Liver (tissue), 9 donors: Measurements from ENCODE around the gene RUNX1. TPM values are rescaled to one million over a fixed set of nuclear protein-coding genes. Genes with fewer than 3 reads are reported as not detected.

Source experiments
- DNase-seq: peaks from one replicate; pipeline ENCODE4 v3.0.0-alpha.2; 2017; ENCODE audit warnings: low spot score
- H3K27ac ChIP-seq, 2 donors: one replicate each; pipeline ENCODE4 v1.7.0; 2013; ENCODE audit warnings: inconsistent platforms in 2 of 2, low read length in 2 of 2, control low read depth in 1 of 2, low read depth in 1 of 2, mild to moderate bottlenecking in 1 of 2
- H3K27me3 ChIP-seq, 4 donors: one replicate each; pipeline versions ENCODE4 v1.6.1 to v1.7.0; 2013; ENCODE audit warnings: low read length in 3 of 4, inconsistent platforms in 1 of 4, mild to moderate bottlenecking in 1 of 4, moderate library complexity in 1 of 4; ENCODE audit not compliant: control insufficient read depth in 4 of 4, insufficient read depth in 4 of 4
- H3K36me3 ChIP-seq, 4 donors: one replicate each; pipeline versions ENCODE4 v1.6.1 to v1.7.0; 2013; ENCODE audit warnings: low read length in 3 of 4, mild to moderate bottlenecking in 3 of 4, low read depth in 1 of 4, moderate library complexity in 1 of 4; ENCODE audit not compliant: control insufficient read depth in 4 of 4, insufficient read depth in 3 of 4
- H3K4me1 ChIP-seq, 4 donors: one replicate each; pipeline versions ENCODE4 v1.6.1 to v1.7.0; 2013; ENCODE audit warnings: low read length in 3 of 4, mild to moderate bottlenecking in 3 of 4, moderate library complexity in 1 of 4; ENCODE audit not compliant: control insufficient read depth in 4 of 4, insufficient read depth in 4 of 4
- H3K4me3 ChIP-seq, 3 donors: one replicate each; pipeline versions ENCODE4 v1.6.1 to v1.7.0; 2013; ENCODE audit warnings: low read length in 3 of 3, control low read depth in 1 of 3, low read depth in 1 of 3, mild to moderate bottlenecking in 1 of 3
- H3K9ac ChIP-seq, 2 donors: one replicate each; pipeline ENCODE4 v1.7.0; 2013; ENCODE audit warnings: low read length in 2 of 2, mild to moderate bottlenecking in 2 of 2, moderate library complexity in 2 of 2, control low read depth in 1 of 2, low read depth in 1 of 2
- H3K9me3 ChIP-seq, 4 donors: one replicate each; pipeline versions ENCODE4 v1.6.1 to v1.7.0; 2013; ENCODE audit warnings: low read length in 3 of 4; ENCODE audit not compliant: control insufficient read depth in 4 of 4
- CTCF ChIP-seq: fragments of 150-350 bp; IDR thresholded peaks from 2 replicates; pipeline ENCODE4 v1.5.1; 2017; ENCODE audit warnings: improper control_type of control experiment, low read depth, low read length; ENCODE audit not compliant: missing input control
- EGR1 ChIP-seq, 2 donors: IDR thresholded peaks; 2 replicates each; pipeline ENCODE4 v1.6.1; 2016 to 2018; ENCODE audit warnings: antibody characterized with exemption in 2 of 2, low read depth in 2 of 2
- FOXA1 ChIP-seq: IDR thresholded peaks from 2 replicates; pipeline ENCODE4 v1.6.1; 2016; ENCODE audit warnings: antibody characterized with exemption
- FOXA2 ChIP-seq: IDR thresholded peaks from 2 replicates; pipeline ENCODE4 v1.6.1; 2016; ENCODE audit warnings: antibody characterized with exemption
- GABPA ChIP-seq, 2 donors: IDR thresholded peaks in 1 of 2; conservative IDR thresholded peaks in 1 of 2; 2 replicates each; pipeline ENCODE4 v1.6.1; 2016; ENCODE audit warnings: antibody characterized with exemption in 2 of 2, mild to moderate bottlenecking in 1 of 2, moderate library complexity in 1 of 2
- HNF4A ChIP-seq, 2 donors: conservative IDR thresholded peaks; 2 replicates each; pipeline ENCODE4 v1.6.1; 2016; ENCODE audit warnings: antibody characterized with exemption in 2 of 2, mild to moderate bottlenecking in 2 of 2
- HNF4G ChIP-seq: IDR thresholded peaks from 2 replicates; pipeline ENCODE4 v1.6.1; 2016; ENCODE audit warnings: antibody characterized with exemption
- JUND ChIP-seq, 2 donors: IDR thresholded peaks; 2 replicates each; pipeline ENCODE4 v1.6.1; 2016; ENCODE audit warnings: antibody characterized with exemption in 2 of 2
- MAX ChIP-seq: IDR thresholded peaks from 2 replicates; pipeline ENCODE4 v1.6.1; 2016; ENCODE audit warnings: antibody characterized with exemption
- NR2F2 ChIP-seq: IDR thresholded peaks from 2 replicates; pipeline ENCODE4 v1.6.1; 2016; ENCODE audit warnings: antibody characterized with exemption
- RAD21 ChIP-seq, 2 donors: IDR thresholded peaks; 2 replicates each; pipeline ENCODE4 v1.6.1; 2016; ENCODE audit warnings: antibody characterized with exemption in 2 of 2, mild to moderate bottlenecking in 2 of 2
- RXRA ChIP-seq, 2 donors: IDR thresholded peaks; 2 replicates each; pipeline ENCODE4 v1.6.1; 2017 to 2018; ENCODE audit warnings: antibody characterized with exemption in 2 of 2, mild to moderate bottlenecking in 1 of 2
- SP1 ChIP-seq: IDR thresholded peaks from 2 replicates; pipeline ENCODE4 v1.6.1; 2018; ENCODE audit warnings: antibody characterized with exemption, mild to moderate bottlenecking
- TAF1 ChIP-seq: conservative IDR thresholded peaks from 2 replicates; pipeline ENCODE4 v1.6.1; 2016; ENCODE audit warnings: antibody characterized with exemption, mild to moderate bottlenecking
- YY1 ChIP-seq: IDR thresholded peaks from 2 replicates; pipeline ENCODE4 v1.6.1; 2016; ENCODE audit warnings: antibody characterized with exemption, mild to moderate bottlenecking
- WGBS: extraction: QIAGEN DNeasy Blood & Tissue Kit; methylation state at CpG from one replicate; pipeline ENCODE4 v1.1.7; 2013; 5-methylcytosine and 5-hydroxymethylcytosine counted together
- polyA plus RNA-seq, 2 donors: library from polyadenylated mRNA; stranded (reverse) in 1 of 2; unstranded in 1 of 2; fragments of 200-250 nt in 1 of 2; fragments of >200 nt in 1 of 2; fragmentation: Nextera tagmentation in 1 of 2; extraction: Ambion mirVana in 1 of 2; gene quantifications; one replicate each; pipeline versions ENCODE4 v1.2.1 to v1.2.3, GENCODE V29; 2013 to 2015
- total RNA-seq, 2 donors: library from RNA; depleted of rRNA; stranded (reverse); fragments of >200 nt; gene quantifications; one replicate each; pipeline ENCODE4 v1.2.3, GENCODE V29; 2014
- TF ChIP-seq, protein P1 (sequence below): IDR thresholded peaks from 2 replicates; pipeline ENCODE4 v1.6.1; 2016; ENCODE audit warnings: antibody characterized with exemption
- TF ChIP-seq, protein P2 (sequence below): IDR thresholded peaks from 2 replicates; pipeline ENCODE4 v1.6.1; 2016; ENCODE audit warnings: antibody characterized with exemption
- donor health status: healthy.
- donor health status: healthy.
- donor health status: healthy.
- donor health status: healthy.
- donor health status: healthy.

RUNX1 gene
- total and polyA plus RNA-seq, 4 donors = 0.98 to 7.2 (median 3.1) TPM

GRCh38 chr21:34881839-34882371 lies 167.2 kb downstream of the RUNX1 start (continued):
- TF ChIP-seq CTCF (no peak), MAX (no peak)

DNA sequence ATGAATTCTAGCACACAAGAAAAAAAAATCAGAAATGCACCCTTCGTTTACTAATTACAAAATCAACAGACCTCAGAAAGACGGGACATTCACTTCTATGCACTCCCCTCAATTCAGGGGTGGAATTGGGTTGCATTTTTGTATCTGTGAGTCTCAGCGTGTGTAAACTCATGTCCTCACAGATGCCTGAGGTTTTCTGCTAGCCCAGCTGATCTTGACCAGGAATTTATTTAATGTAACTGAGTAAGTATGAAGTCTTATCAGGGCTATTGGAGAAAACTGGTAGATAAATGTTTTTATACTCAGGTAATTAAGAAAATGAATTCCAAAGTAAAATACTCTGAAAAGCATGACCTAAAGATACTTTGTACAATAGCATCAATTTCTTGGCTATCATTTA lies 167.7 kb downstream of the RUNX1 start:
- no peak for DNase-seq
- Histone ChIP-seq H3K27ac (no peak overlapping the region), H3K36me3 (peaks cover 0 to 3% (median 1%) of the 10 kb centered on the region in 4 donors), H3K4me3 (no peak overlapping the region), H3K4me1 (peaks cover 3 to 8% (median 3%) of the 10 kb centered on the region in 4 donors), H3K9me3 (no peaks in the 10 kb centered on the region), H3K27me3 (no peaks in the 10 kb centered on the region), H3K9ac (no peak overlapping the region)
- TF ChIP-seq YY1 (no peak), RXRA (IDR thresholded peaks at IDR 0.05) (no peak), MAX (no peak), FOXA2 (no peak), HNF4G (no peak), SP1 (no peak), CTCF (no peak), EGR1 (IDR thresholded peaks at IDR 0.05; ENCODE audit: low read depth in 2 of 2) (no peak), FOXA1 (no peak), JUND (IDR thresholded peaks at IDR 0.05) (no peak), HNF4A (conservative IDR thresholded peaks at IDR 0.05) (no peak), RAD21 (IDR thresholded peaks at IDR 0.05) (no peak), GABPA (IDR thresholded peaks at IDR 0.05 in 1 of 2, conservative IDR thresholded peaks at IDR 0.05 in 1 of 2) (no peak), TAF1 (no peak), NR2F2 (no peak)
- TF ChIP-seq, protein P1, sequence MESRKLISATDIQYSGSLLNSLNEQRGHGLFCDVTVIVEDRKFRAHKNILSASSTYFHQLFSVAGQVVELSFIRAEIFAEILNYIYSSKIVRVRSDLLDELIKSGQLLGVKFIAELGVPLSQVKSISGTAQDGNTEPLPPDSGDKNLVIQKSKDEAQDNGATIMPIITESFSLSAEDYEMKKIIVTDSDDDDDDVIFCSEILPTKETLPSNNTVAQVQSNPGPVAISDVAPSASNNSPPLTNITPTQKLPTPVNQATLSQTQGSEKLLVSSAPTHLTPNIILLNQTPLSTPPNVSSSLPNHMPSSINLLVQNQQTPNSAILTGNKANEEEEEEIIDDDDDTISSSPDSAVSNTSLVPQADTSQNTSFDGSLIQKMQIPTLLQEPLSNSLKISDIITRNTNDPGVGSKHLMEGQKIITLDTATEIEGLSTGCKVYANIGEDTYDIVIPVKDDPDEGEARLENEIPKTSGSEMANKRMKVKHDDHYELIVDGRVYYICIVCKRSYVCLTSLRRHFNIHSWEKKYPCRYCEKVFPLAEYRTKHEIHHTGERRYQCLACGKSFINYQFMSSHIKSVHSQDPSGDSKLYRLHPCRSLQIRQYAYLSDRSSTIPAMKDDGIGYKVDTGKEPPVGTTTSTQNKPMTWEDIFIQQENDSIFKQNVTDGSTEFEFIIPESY = no peak
- TF ChIP-seq, protein P2, sequence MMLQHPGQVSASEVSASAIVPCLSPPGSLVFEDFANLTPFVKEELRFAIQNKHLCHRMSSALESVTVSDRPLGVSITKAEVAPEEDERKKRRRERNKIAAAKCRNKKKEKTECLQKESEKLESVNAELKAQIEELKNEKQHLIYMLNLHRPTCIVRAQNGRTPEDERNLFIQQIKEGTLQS = no peak
- WGBS = 86% methylated on average over 3 of the region's 3 CpGs
